HG03460 (cell line): Measurements from ENCODE around the gene BRF1.

Source experiments
- ATAC-seq: cut with Tn5 transposase; IDR thresholded peaks from one replicate; pipeline ENCODE4 v1.9.1; 2021; ENCODE audit not compliant: unreplicated experiment

Gene BRF1

GRCh38 chr14:105271224-105271890 is 29.4 kb downstream of the BRF1 start:
- ATAC-seq = no peak

GRCh38 chr14:105269405-105269804 is 31.4 kb downstream of the BRF1 start:
- no peak for ATAC-seq

- ATAC-seq = no peak
Measured at GRCh38 chr14:105268736-105269354, 32.0 kb downstream of the BRF1 start.

GRCh38 chr14:105267820-105268548 is 32.8 kb downstream of the BRF1 start:
- no peak for ATAC-seq

GRCh38 chr14:105261781-105262180 is 39.0 kb downstream of the BRF1 start:
- no peak for ATAC-seq

- ATAC-seq = no peak
Measured at GRCh38 chr14:105260959-105261358, 39.8 kb downstream of the BRF1 start.

- no peak for ATAC-seq
Measured at GRCh38 chr14:105258846-105259245, 42.0 kb downstream of the BRF1 start.

GRCh38 chr14:105257464-105257863 is 43.3 kb downstream of the BRF1 start:
- ATAC-seq = no peak

- no peak for ATAC-seq
Measured at GRCh38 chr14:105256292-105256960, 44.4 kb downstream of the BRF1 start.

- ATAC-seq = no peak
Measured at GRCh38 chr14:105255021-105255507, 45.7 kb downstream of the BRF1 start.

GRCh38 chr14:105253329-105253682 is 47.5 kb downstream of the BRF1 start:
- ATAC-seq = no peak

- no peak for ATAC-seq
Measured at GRCh38 chr14:105252552-105253328, 48.1 kb downstream of the BRF1 start.

- no peak for ATAC-seq
Measured at GRCh38 chr14:105251920-105252319, 48.9 kb downstream of the BRF1 start.

- no peak for ATAC-seq
Measured at GRCh38 chr14:105250986-105251385, 49.8 kb downstream of the BRF1 start.

- ATAC-seq = no peak
Measured at GRCh38 chr14:105250008-105250366, 50.8 kb downstream of the BRF1 start.

GRCh38 chr14:105249182-105250007 is 51.4 kb downstream of the BRF1 start:
- ATAC-seq = no peak

GRCh38 chr14:105248368-105249181 is 52.2 kb downstream of the BRF1 start, which contains the start of gene BTBD6:
BTBD6 (plus strand) TSS chr14:105248533; CDS start chr14:105248712, 179 bp downstream.
- peak; percentile 85 for ATAC-seq

- no peak for ATAC-seq
Measured at GRCh38 chr14:105247715-105248367, 53.0 kb downstream of the BRF1 start.

- ATAC-seq = no peak
Measured at GRCh38 chr14:105247026-105247425, 53.8 kb downstream of the BRF1 start.
